LoVo (cell line): ENCODE data around the gene DCDC2.
"Not testable (repeated sequence)": the region's sequence is repeated elsewhere in the genome, so short reads cannot be mapped to it uniquely, and the experiment has no call there.

ENCODE experiments used
- DNase-seq: peaks from one replicate; pipeline ENCODE4 v3.0.0-alpha.2; 2016; ENCODE audit warnings: low spot score

Gene DCDC2

GRCh38 chr6:24357336-24358218 is at the start of gene DCDC2:
Gene DCDC2, minus strand, starts transcription at chr6:24358059. Its CDS starts 309 bp downstream, at chr6:24357750.
- DNase-seq = peak; percentile 83

- no peak for DNase-seq
These were observed 47.4 kb upstream of the DCDC2 start for GRCh38 chr6:24405262-24405661.

GRCh38 chr6:24403501-24403824 is 45.6 kb upstream of the DCDC2 start:
- no peak for DNase-seq

- DNase-seq = peak; percentile 95
These were observed 45.0 kb upstream of the DCDC2 start, which contains the start of gene MRS2 for GRCh38 chr6:24402697-24403500. Gene MRS2, plus strand, starts transcription at chr6:24402936. Its CDS starts 111 bp downstream, at chr6:24403047.

- no peak for DNase-seq
These were observed 43.6 kb upstream of the DCDC2 start for GRCh38 chr6:24401458-24401857.

GRCh38 chr6:24400045-24401039 is 42.5 kb upstream of the DCDC2 start:
- not testable (repeated sequence) for DNase-seq

- no peak for DNase-seq
These were observed 39.8 kb upstream of the DCDC2 start for GRCh38 chr6:24397631-24398030.

- DNase-seq = no peak
These were observed 39.0 kb upstream of the DCDC2 start for GRCh38 chr6:24396824-24397223.

GRCh38 chr6:24394780-24395437 is 37.0 kb upstream of the DCDC2 start:
- no peak for DNase-seq

- no peak for DNase-seq
These were observed 36.4 kb upstream of the DCDC2 start for GRCh38 chr6:24394061-24394779.

GRCh38 chr6:24391756-24392405 is 34.0 kb upstream of the DCDC2 start:
- no peak for DNase-seq

GRCh38 chr6:24391208-24391607 is 33.3 kb upstream of the DCDC2 start:
- DNase-seq = no peak

- DNase-seq = no peak
These were observed 30.0 kb upstream of the DCDC2 start for GRCh38 chr6:24387818-24388217.

- no peak for DNase-seq
These were observed 27.8 kb upstream of the DCDC2 start for GRCh38 chr6:24385536-24386269.

GRCh38 chr6:24384369-24385130 is 26.7 kb upstream of the DCDC2 start:
- not testable (repeated sequence) for DNase-seq

- not testable (repeated sequence) for DNase-seq
These were observed 25.1 kb upstream of the DCDC2 start for GRCh38 chr6:24382891-24383494.

- DNase-seq = no peak
These were observed 24.3 kb upstream of the DCDC2 start for GRCh38 chr6:24382220-24382540.

- DNase-seq = no peak
These were observed 23.8 kb upstream of the DCDC2 start for GRCh38 chr6:24381476-24382219.
